ENCODE data around the gene ADRB2.

DNA sequence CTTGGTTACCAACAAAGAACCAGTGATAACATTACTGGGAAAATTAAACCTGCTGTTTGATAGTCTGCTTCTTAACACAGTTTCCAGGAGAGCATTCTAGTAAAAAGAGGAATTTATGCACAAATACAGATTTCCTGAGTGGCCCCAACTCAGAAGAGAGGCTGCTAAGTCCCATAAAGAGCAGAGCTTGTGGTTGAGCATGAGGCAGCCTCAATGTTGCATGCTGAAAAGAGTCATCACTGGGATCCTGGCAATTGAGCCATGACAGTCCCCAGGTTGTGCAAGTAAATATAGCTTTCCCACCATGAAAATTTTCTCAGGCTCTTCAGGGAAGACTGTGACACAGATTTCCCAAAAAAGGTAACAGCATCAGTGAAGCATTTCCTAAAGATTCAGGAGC is 47.5 kb upstream of the ADRB2 start:
- no peak for TF ChIP-seq CTCF (IDR thresholded peaks at IDR 0.05; ENCODE audit: low read depth, low read length, missing input control)
- no peak for TF ChIP-seq MAX (IDR thresholded peaks at IDR 0.05)
- no peak for TF ChIP-seq RAD21 (IDR thresholded peaks at IDR 0.05)
- no peak for TF ChIP-seq TAF1 (conservative IDR thresholded peaks at IDR 0.05)
- no peak for TF ChIP-seq JUND (IDR thresholded peaks at IDR 0.05)
- no peak for TF ChIP-seq GABPA (IDR thresholded peaks at IDR 0.05 in 1 of 2, conservative IDR thresholded peaks at IDR 0.05 in 1 of 2)

Measured in liver (tissue), 3 donors.